Erythroblast (primary cell): Measurements from ENCODE around the gene CCDC73.
"Not testable (repeated sequence)": the region's sequence is repeated elsewhere in the genome, so short reads cannot be mapped to it uniquely, and the experiment has no call there.

Experiments used
- GATA1 ChIP-seq: IDR thresholded peaks from 2 replicates; pipeline ENCODE4 v1.6.1; 2011; ENCODE audit warnings: low read depth, mild to moderate bottlenecking, control low read depth, low read length, moderate library complexity
- POLR2A ChIP-seq: IDR thresholded peaks from 2 replicates; pipeline ENCODE4 v1.6.1; 2011; ENCODE audit warnings: mild to moderate bottlenecking, low read length

DNA sequence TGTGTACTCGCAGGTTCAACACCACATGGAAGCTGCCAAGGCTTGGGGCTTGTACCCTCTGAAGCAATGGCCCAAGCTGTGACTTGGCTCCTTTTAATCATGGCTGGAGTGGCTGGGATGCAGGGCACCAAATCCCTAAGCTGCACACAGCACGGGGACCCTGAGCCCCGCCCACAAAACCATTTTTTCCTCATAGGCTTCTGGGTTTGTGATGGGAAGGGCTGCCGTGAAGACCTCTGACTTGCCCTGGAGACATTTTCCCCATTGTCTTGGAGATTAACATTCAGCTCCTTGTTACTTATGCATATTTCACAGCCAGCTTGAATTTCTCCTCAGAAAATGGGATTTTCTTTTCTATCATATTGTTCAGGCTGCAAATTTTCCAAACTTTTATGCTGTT lies 185.6 kb downstream of the CCDC73 start:
- TF ChIP-seq POLR2A, GATA1: not testable (repeated sequence)
